NCI-H1436 (cell line): ENCODE results near the gene RPS16.

Source experiments
- DNase-seq: peaks from one replicate; lab custom pipeline; 2025; lab: John Stamatoyannopoulos, UW

Gene RPS16

DNA sequence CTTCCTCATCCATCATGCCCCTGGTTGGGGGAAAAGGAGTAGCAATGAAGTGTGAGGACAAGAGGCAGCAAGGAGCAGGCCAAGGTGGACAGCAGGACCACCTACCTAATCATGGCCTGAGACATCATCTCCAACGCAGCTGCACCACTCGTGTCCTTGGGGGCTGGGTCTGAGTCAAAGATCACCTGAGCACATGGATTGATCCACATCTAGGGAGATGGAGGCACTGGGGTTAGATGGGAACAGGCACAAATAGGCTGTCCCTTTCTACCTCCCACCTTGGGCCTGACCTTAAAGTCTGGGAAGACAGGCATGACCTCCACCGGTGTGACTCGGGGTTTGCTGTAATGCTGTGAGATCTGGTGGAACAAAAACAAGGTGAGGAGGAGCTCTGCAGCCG, 47.1 kb downstream of the RPS16 start:
- no peak for DNase-seq

DNA sequence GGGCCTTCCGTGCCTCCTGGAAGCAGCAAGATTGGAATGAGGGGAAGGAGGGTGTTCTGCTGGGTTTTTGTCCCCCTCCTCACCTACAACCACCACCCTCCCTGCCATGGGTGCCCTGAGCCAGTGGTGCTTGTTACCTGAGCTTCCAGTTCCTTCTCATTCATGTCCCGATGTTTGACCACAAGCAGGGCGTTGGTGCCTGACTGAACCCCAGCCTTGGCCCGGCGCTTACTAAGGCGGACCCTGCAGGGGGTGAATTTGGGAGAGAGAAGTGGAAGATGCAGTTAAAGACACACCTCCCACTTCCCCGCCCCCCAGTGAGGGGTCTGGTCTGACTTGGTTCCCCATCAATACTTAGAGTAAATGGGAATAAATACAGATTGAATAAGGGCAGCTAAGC, 49.2 kb downstream of the RPS16 start:
- DNase-seq, result no peak

- DNase-seq, result no peak
These were observed 49.9 kb downstream of the RPS16 start for GRCh38 chr19:39385629-39386411.

DNA sequence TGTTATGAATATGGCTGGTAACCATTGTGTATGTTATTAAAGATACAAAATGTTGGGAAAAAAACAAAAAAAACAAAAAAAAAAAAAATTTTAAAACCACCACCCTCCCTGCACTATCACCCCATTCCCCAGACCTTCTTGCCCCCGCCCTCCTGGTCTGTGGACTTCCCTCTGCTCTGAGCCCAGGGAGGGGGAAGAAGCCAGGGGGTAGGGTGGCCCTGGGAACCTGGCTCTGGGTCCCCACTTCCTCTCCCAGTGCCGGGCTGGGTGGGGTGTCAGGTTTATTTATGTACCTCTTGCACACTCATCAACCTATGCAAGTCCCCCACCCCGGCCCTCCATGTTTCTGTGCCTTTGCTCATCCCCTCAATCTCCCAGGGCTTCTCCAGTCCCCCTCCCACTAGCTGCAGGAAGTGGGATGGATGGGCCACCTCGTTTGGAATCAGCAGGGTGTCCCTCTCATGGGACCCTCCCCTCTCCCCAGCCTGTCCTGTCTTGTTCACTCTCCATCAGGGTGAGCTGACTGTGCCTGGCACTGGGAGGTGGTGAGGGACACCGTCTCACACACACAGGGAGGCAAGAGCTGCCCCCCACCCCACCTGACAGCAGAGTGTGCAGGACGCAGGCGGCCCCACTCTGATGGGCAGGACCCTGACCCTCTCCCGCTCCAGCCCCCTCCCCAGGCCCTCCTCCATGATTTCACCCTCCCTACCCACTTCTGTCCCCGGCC, 50.7 kb downstream of the RPS16 start:
- no peak for DNase-seq
